Testis (tissue), 2 donors: ENCODE measurements around the gene CZIB.

ENCODE experiments used
- POLR2A ChIP-seq: fragments of 450-650 bp; IDR thresholded peaks from one replicate; pipeline ENCODE4 v1.6.1; 2017; ENCODE audit warnings: antibody characterized with exemption, mild to moderate bottlenecking, moderate library complexity
- TF ChIP-seq, protein P1 (sequence below), 3 experiments: fragments of 450-650 bp in 2 of 3; fragments of 200-600 bp in 1 of 3; sonication (generic) in 1 of 3; IDR thresholded peaks; one replicate each; pipeline ENCODE4 v1.5.1; 2016 to 2019; ENCODE audit warnings: antibody characterized with exemption in 3 of 3, mild to moderate bottlenecking in 2 of 3, moderate library complexity in 1 of 3

DNA sequence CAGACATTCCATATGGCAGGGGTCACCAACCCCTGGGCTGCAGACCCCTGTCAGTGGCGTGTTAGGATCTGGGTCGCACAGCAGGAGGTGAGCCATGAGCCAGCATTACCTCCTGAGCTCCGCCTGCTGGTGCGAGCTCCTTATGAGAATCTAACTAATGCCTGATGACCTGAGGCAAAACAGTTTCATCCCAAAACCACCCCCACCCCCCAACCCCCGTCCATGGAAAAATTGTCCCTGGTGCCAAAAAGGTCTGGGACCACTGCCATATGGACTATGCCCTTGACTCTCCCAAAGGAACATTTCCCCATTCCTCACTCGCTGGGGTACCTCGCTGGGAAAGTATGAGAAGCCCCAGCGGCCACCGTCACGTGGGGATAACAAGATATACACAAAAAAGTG is 30.2 kb downstream of the CZIB start:
- TF ChIP-seq, protein P1, sequence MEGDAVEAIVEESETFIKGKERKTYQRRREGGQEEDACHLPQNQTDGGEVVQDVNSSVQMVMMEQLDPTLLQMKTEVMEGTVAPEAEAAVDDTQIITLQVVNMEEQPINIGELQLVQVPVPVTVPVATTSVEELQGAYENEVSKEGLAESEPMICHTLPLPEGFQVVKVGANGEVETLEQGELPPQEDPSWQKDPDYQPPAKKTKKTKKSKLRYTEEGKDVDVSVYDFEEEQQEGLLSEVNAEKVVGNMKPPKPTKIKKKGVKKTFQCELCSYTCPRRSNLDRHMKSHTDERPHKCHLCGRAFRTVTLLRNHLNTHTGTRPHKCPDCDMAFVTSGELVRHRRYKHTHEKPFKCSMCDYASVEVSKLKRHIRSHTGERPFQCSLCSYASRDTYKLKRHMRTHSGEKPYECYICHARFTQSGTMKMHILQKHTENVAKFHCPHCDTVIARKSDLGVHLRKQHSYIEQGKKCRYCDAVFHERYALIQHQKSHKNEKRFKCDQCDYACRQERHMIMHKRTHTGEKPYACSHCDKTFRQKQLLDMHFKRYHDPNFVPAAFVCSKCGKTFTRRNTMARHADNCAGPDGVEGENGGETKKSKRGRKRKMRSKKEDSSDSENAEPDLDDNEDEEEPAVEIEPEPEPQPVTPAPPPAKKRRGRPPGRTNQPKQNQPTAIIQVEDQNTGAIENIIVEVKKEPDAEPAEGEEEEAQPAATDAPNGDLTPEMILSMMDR (IDR thresholded peaks at IDR 0.05), result no peak
- TF ChIP-seq POLR2A, result no peak
